ENCODE measurements around the gene SPRR2F.

Gene SPRR2F

GRCh38 chr1:153072806-153073726, 40.2 kb downstream of the SPRR2F start:
- no peak for DNase-seq

- no peak for DNase-seq
These were observed 41.8 kb downstream of the SPRR2F start, which contains the start of gene SPRR2B for GRCh38 chr1:153071511-153071910. TSS of gene SPRR2B (minus strand) at chr1:153071611. CDS start at chr1:153070839, 772 bp downstream.

GRCh38 chr1:153070243-153070642, 43.1 kb downstream of the SPRR2F start:
- no peak for DNase-seq

Measured in activated gamma-delta T cell (primary cell).